Measurements from ENCODE around the gene HNRNPA0. TPM values are rescaled to one million over a fixed set of nuclear protein-coding genes. Genes with fewer than 3 reads are reported as not detected.

Gene HNRNPA0
- total RNA-seq, 1 experiment from 2014 or later, result 68.5 TPM

GRCh38 chr5:137782055-137782454 is 27.9 kb upstream of the HNRNPA0 start:
- Mint-ChIP-seq H3K9me3 (no peaks in the 10 kb centered on the region), H3K4me3 (no peak overlapping the region), H3K27me3 (ENCODE audit: low read depth) (peaks cover 14% of the 10 kb centered on the region), H3K36me3 (ENCODE audit: insufficient read depth in 1 of 3, low read depth in 3 of 3) (no peaks in the 10 kb centered on the region), H3K27ac (no peak overlapping the region), H3K4me1 (peaks cover 3 to 5% of the 10 kb centered on the region in 2 experiments; a peak in 1 of 4 replicates)
- Histone ChIP-seq H2BK120ac (ENCODE audit: low read depth, low read length, poor library complexity, severe bottlenecking) (no peak overlapping the region), H2BK12ac (ENCODE audit: insufficient read length, low read depth, low read length) (no peak overlapping the region), H3K9ac (ENCODE audit: extremely low read depth, insufficient read length, low read length) (no peak overlapping the region), H3T11ph (ENCODE audit: low read length) (no peak overlapping the region), H2BK20ac (ENCODE audit: low read depth, low read length, poor library complexity, severe bottlenecking) (no peak overlapping the region), H3K9me3 (ENCODE audit: control insufficient read depth, low read depth, low read length) (no peaks in the 10 kb centered on the region), H4K91ac (ENCODE audit: insufficient read length, low read depth, low read length) (no peak overlapping the region), H3K4me2 (ENCODE audit: insufficient read depth, insufficient read length, low read length) (no peak overlapping the region), H4K8ac (replicated peaks; ENCODE audit: insufficient read length, low read depth, low read length) (no peak overlapping the region), H2BK15ac (ENCODE audit: low read depth, low read length) (no peak overlapping the region), H3K14ac (ENCODE audit: insufficient read depth, low read length) (no peak overlapping the region), H3K56ac (ENCODE audit: insufficient read length, low read depth, low read length) (no peak overlapping the region), H3K79me1 (ENCODE audit: insufficient read depth, low read depth, low read length, poor library complexity, severe bottlenecking) (no peaks in the 10 kb centered on the region), H3K79me2 (ENCODE audit: insufficient read depth, low read length) (no peaks in the 10 kb centered on the region), H4K5ac (ENCODE audit: insufficient read length, low read depth, low read length) (no peak overlapping the region), H3K23ac (ENCODE audit: insufficient read length, low read depth, low read length) (no peak overlapping the region), H3K18ac (ENCODE audit: insufficient read length, low read depth, low read length) (no peak overlapping the region), H2AFZ (ENCODE audit: low read length) (no peak overlapping the region), H4K20me1 (ENCODE audit: control insufficient read depth, insufficient read depth, insufficient read length) (no peaks in the 10 kb centered on the region), H2AK5ac (ENCODE audit: insufficient read length, low read length) (no peak overlapping the region), H2BK5ac (ENCODE audit: insufficient read length, low read length) (no peak overlapping the region), H3K27ac (ENCODE audit: insufficient read length, low read depth, low read length) (no peak overlapping the region), H3K23me2 (ENCODE audit: insufficient read length, low read depth, low read length, poor library complexity, severe bottlenecking) (no peaks in the 10 kb centered on the region), H3K4ac (ENCODE audit: low read depth, low read length) (no peak overlapping the region), H3K27me3 (ENCODE audit: insufficient read depth, low read length) (no peaks in the 10 kb centered on the region), H3K4me1 (ENCODE audit: insufficient read depth, low read length) (no peaks in the 10 kb centered on the region)
- no CpG with 5 or more reads among the region's 2 CpGs for WGBS (ENCODE audit: extremely low coverage, insufficient read length, low lambda C conversion rate)
- no peak for DNase-seq
- TF ChIP-seq CTCF (conservative IDR thresholded peaks at IDR 0.05), result no peak
